Kidney epithelial cell (primary cell): ENCODE results near the gene HOTAIR. TPM values are rescaled to one million over a fixed set of nuclear protein-coding genes. Genes with fewer than 3 reads are reported as not detected.

Source experiments
- DNase-seq: peaks from one replicate; pipeline ENCODE4 v3.0.0-alpha.2; 2010; ENCODE audit warnings: low read depth
- H3K27me3 ChIP-seq: 2 replicates; pipeline ENCODE4 v1.6.0; 2011; ENCODE audit warnings: low read length; ENCODE audit not compliant: control insufficient read depth, insufficient read depth
- H3K36me3 ChIP-seq: 2 replicates; pipeline ENCODE4 v1.5.1; 2011; ENCODE audit warnings: low read length; ENCODE audit not compliant: control insufficient read depth, insufficient read depth
- H3K4me3 ChIP-seq: 2 replicates; pipeline ENCODE4 v1.5.1; 2011; ENCODE audit warnings: low read depth, mild to moderate bottlenecking, control low read depth, low read length
- total RNA-seq: library from RNA; depleted of rRNA; stranded (reverse); fragments of >200 nt; gene quantifications from 2 replicates; pipeline ENCODE4 v1.2.3, GENCODE V29; 2015
- TF ChIP-seq, protein P1 (sequence below): IDR thresholded peaks from 2 replicates; pipeline ENCODE4 v1.5.1; 2011; ENCODE audit warnings: mild to moderate bottlenecking, moderate library complexity, low read length, control low read depth, inconsistent platforms; ENCODE audit not compliant: insufficient read depth, poor library complexity, severe bottlenecking

The HOTAIR gene
- total RNA-seq, 1 donor from 2014 or later = 0.46 TPM

GRCh38 chr12:53938326-53939140 lies 36.2 kb downstream of the HOTAIR start, which contains the start of gene HOXC13:
Gene HOXC13, plus strand, starts transcription at chr12:53938831. Its CDS starts 76 bp downstream, at chr12:53938907.
- H3K27me3 ChIP-seq = peaks cover 88% of the 10 kb centered on the region
- H3K36me3 ChIP-seq = no peaks in the 10 kb centered on the region
- DNase-seq = no peak
- no peak within 1 kb of the TSS for H3K4me3 ChIP-seq
- TF ChIP-seq, protein P1, sequence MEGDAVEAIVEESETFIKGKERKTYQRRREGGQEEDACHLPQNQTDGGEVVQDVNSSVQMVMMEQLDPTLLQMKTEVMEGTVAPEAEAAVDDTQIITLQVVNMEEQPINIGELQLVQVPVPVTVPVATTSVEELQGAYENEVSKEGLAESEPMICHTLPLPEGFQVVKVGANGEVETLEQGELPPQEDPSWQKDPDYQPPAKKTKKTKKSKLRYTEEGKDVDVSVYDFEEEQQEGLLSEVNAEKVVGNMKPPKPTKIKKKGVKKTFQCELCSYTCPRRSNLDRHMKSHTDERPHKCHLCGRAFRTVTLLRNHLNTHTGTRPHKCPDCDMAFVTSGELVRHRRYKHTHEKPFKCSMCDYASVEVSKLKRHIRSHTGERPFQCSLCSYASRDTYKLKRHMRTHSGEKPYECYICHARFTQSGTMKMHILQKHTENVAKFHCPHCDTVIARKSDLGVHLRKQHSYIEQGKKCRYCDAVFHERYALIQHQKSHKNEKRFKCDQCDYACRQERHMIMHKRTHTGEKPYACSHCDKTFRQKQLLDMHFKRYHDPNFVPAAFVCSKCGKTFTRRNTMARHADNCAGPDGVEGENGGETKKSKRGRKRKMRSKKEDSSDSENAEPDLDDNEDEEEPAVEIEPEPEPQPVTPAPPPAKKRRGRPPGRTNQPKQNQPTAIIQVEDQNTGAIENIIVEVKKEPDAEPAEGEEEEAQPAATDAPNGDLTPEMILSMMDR = no peak

GRCh38 chr12:53937596-53938325 lies 37.0 kb downstream of the HOTAIR start:
- no peaks in the 10 kb centered on the region for H3K36me3 ChIP-seq
- DNase-seq = no peak
- TF ChIP-seq, protein P1 = no peak
- H3K27me3 ChIP-seq = peaks cover 92% of the 10 kb centered on the region
- no peak overlapping the region for H3K4me3 ChIP-seq

DNA sequence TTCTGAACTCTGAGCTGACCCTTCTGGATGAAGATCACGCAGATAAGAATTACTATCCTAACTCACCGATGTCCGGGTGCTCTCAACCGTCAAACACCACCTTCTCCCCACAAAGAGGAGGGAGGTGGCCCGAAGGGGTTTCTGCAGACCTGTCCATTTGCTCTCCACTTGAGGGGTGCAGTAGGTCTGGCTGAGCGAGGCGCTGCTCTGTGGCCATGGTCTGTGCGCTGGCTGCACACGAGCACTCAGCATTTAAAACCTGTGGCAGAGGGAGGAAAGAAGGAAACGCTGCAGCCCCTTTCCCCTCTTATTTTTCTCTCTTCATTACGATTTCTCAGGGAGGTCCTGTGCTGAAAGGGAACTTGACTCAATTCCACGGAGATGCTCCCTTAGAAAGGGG lies 37.7 kb downstream of the HOTAIR start:
- TF ChIP-seq, protein P1 = no peak
- no peak for DNase-seq
- Histone ChIP-seq H3K36me3 (no peaks in the 10 kb centered on the region), H3K4me3 (no peak overlapping the region), H3K27me3 (peaks cover 91% of the 10 kb centered on the region)

DNA sequence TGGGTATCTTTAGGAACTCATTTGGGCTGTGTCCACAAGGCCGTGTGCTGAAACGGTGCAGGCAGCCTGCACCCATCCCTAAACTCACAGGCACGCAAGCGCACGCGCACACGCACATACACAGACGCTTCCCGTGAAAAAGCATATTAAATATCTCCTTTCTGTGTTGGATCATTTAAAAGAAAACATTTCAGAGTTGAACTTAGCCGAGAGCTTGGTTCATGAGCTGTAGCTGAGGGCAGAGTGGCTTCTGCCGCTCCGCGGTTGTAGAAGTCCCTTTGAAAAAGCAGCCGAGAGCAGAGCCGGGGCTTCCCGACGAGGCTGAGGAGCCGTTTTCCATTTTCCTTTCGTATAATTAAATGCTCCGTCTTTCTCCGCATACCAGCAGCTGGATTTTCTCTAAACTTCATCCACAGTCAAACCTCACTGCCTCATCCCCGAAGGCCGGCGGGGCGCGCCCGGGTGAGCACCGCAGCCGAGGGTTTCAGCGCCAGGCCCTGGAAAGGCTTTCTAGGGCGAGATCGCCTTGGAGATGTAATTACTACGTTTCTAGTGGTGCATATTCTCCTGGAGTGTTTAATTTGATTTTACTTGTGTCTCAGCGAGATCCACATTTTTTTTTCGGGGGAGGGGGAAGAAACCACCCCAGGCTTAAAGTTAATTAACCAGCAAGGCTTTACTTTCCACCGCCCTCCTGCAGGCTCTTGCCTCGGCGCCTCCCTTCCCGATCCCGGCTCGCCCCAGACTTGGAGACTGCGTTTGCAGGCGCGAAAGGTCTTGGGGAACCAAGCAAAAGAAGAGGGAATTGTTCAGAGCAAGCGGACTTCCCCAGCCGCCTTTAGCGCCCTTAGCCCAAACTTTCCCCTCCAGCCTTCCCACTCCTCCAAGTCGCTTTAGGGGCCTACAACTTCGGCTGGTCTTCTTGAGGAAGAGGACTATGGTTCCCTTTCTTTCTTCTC lies 39.1 kb downstream of the HOTAIR start:
- no peak for DNase-seq
- H3K27me3 ChIP-seq = peaks cover 91% of the 10 kb centered on the region
- H3K4me3 ChIP-seq = no peak overlapping the region
- TF ChIP-seq, protein P1 = no peak
- H3K36me3 ChIP-seq = no peaks in the 10 kb centered on the region

DNA sequence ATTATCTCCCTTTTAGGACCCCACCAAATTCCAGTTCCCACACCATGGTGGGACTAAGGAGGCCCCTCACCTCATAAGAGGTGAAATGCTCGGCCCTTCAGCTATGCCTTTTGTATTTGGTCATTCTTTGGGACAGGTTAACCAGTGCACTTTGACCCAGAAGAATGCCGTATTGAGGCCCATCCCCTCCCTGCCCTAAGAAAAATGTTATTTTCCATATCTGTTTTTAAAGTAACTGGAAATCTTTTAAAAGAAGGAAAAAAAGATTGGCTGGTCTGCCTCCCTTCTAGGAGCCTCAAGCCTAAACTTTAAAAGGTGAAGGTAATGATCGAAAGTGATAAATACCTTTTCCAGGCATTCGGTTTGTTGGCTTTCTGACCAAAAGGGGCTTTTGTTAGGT lies 41.8 kb downstream of the HOTAIR start:
- Histone ChIP-seq H3K27me3 (peaks cover 88% of the 10 kb centered on the region), H3K36me3 (no peaks in the 10 kb centered on the region), H3K4me3 (no peak overlapping the region)
- no peak for DNase-seq
- TF ChIP-seq, protein P1 = no peak
